Stimulated activated CD8-positive, alpha-beta memory T cell treated with anti-CD3 and anti-CD28 coated beads, Interleukin-2, amount 100 ng/mL, for 48 hours (primary cell): ENCODE results near the gene PEAR1.
"Not testable (repeated sequence)": the region's sequence is repeated elsewhere in the genome, so short reads cannot be mapped to it uniquely, and the experiment has no call there.

Source experiments
- DNase-seq, 2 donors: peaks; one replicate each; pipeline ENCODE4 v3.0.0-alpha.2; 2020; ENCODE audit warnings: low read depth in 2 of 2

The PEAR1 gene

DNA sequence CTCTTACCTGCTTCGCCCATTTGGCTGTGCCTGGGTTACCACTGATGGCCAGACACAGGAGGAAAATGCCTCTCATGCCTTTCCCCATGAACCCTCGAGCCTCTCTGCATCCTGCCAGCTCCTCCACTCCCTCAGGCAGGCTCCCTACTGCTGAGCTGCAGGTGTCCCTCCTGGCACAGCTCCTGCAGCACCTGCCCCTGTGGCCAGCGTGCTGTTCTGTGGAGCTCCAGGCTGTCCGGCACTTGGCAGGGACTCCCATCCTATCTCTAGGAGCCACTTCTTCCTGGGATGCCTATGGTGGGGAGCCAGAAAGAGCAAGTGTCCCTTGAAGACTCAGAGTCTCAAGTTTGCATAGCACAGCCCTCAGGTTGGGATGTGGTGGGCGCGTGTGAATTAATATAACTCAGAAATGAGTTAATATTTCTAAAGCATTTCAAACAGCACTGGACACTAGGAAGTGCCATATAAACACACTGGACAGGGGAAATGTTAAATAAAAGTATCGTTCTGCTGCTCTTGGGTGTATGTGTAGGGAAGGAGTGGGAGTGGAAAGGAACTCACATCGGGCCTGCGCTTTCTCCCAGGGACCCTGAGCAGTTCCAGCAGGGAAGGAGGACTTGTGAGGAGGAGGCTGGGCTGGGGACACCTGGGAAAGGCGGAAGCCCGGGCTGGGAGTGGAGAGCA, 29.6 kb downstream of the PEAR1 start:
- no peak for DNase-seq

DNA sequence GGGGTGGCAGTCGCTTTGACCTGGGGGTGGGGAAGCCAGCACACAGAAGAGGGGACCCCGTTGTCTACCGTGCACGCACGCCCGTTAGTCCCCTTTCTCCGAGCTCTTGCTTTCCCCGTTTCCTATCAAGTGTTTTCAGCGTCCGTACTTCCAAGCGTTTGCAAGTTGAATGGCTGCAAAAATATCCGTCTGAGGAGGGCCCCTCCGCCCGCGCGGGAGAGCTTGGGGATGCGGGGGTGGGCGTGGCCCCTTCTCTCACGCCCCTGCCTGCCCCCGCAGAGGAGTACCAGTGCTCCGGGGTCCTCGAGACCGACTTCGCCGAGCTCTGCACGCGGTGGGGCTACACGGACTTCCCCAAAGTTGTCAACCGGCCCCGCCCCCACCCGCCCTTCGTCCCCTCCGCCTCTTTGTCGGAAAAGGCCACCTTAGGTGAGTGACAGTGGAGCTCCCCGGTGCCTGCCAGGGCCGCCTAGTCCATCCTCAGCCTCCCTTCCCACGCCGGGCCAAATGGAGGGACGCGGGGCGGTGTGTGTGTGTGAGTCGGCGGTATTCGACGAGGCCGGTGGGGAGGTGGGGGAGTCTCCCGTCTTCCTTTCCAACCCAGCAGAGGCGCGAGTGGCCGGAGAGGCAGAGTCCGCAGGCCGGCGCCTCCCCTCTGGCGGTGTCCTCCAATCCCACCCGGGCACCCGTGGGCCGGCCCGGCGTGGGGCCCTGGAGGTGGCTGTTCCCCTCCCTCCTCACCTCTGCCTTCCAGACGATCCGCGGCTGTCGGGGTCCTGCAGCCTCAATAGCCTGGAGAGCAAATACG, 30.4 kb downstream of the PEAR1 start:
- DNase-seq = no peak

DNA sequence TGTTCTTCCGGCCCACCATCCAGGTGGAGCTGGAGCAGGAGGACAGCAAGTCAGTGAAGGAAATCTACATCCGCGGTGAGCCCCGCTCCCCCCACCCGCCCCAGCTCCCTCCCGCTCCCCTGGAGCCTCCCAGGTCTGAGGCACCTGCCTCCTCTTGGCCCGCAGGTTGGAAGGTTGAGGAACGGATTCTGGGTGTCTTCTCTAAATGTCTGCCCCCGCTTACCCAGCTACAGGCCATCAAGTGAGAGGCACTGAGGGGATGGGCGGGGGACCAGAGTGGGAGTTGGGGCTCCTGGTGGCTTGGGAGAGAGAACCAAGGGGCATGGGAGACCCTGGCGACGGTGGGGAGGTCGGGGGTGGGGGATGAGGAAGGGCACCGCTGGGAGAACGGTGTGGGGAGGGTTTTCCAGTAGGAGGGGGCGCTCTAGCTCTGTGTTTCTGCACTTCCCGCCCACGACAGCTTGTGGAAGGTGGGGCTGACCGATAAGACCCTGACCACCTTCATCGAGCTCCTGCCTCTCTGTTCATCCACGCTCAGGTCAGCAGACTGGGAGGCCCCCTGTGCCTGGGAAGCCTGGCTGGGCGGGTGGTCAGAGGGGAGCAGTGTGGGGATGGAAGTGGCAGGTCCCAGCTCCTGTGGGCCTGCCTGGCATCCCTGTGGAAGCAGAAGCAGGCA, 31.1 kb downstream of the PEAR1 start:
- no peak for DNase-seq

DNA sequence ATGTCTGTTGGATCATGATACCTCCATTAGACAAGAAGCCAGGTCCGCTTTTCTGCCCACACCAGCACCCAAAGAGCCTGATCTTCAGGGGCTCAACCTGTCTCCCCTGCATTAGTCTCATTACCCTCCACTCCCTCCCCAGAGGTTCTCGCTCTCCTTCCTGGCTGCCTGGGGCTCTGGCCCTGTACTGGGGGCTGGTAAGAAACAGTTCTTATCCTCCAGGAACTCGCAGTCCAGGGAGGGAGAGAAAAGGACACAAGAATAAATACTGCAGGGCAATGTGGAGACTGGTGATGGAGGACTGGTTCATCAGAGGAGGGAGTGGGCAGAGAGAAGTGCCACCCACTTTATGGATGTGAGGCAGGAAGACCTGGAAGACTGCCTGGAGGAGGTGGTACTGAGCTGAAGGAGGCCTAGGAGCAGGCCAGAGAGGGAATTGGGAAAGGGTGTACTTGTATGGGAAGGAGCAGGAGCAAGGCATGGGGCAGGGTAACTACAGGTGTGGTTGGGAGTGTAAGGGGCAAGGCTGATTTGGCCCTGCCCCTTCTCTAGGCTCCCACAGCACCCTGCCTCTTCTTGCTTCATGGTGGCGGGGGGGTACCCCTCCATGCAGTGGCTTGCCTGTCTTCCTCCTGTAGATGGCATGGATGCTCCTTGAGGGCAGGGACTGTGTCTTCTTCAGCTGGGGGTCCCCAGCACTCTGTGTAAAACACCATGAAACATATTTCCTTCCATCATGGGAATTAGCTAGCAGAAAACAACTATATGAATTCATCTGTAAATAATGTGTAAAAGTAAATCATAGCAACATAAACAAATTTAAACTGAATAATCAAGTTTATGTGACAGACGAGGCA, 31.9 kb downstream of the PEAR1 start:
- no peak for DNase-seq

DNA sequence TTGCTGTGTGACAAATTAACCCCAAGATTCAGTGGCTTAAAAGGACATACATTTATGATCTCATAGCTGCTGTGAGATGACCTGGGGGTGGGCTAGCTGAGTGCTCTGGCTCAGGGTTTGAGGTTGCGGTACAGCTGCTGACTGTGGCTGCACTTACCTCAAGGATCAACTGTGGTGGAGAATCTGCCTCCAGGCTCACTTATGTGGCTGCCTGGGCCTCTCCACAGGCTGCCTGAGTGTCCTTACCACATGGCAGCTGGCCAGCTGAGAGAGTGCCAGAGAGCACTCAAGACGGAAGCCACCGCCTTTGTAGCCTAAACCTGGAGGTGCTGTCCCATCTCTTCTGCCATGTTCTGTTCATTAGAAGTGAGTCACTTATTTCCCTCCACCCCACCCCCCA, 32.7 kb downstream of the PEAR1 start:
- DNase-seq = peak; percentile 54 to 58

DNA sequence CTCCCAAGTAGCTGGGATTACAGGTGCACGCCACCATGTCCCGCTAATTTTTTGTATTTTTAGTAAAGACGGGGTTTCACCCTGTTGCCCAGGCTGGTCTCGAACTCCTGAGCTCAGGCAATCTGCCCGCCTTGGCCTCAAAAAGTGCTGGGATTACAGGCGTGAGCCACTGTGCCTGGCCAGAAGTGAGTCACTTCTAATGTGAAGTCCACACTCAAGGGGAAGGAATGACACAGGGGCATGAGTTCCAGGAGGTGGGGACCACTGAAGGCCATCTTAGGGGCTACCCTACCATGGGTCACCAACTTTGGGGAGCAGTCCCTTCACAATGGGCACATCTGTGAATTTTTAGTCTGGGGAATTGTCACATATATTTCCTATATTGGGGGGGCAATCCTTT, 33.2 kb downstream of the PEAR1 start:
- DNase-seq = not testable (repeated sequence)

DNA sequence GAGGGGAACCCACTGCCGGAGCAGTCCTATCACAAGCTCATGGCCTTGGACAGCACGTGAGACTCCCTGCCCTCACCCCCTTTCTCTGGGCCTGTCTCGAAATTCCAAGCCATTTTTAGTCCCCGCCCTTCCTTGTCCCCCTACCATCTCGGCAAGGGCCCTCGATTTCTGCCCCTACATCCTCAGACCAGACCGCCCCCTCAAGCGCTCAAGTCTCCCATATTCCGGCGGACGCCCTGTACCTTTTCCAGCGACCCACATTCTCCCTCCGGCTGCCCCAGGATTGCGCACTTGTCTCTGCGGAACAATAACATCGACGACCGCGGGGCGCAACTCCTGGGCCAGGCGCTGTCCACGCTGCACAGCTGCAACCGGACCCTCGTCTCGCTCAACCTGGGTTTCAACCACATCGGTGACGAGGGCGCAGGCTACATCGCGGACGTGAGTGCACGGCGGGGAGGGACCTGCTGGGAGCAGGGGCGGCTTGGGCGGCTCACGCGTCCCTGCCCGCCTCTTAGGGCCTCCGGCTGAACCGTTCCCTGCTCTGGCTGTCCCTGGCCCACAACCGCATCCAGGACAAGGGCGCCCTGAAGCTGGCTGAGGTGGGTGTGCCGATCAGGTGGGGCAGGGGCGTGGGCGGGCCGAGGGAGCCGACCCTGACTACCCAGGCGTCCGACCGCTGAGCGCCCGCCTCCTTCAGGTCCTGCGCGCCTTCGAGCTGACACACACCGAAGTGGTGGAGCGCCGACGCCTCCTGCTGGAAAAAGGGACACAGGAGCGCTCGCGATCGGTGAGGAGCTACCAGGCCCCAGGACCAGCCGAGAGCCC, 33.9 kb downstream of the PEAR1 start:
- DNase-seq = peak; percentile 60 to 67

DNA sequence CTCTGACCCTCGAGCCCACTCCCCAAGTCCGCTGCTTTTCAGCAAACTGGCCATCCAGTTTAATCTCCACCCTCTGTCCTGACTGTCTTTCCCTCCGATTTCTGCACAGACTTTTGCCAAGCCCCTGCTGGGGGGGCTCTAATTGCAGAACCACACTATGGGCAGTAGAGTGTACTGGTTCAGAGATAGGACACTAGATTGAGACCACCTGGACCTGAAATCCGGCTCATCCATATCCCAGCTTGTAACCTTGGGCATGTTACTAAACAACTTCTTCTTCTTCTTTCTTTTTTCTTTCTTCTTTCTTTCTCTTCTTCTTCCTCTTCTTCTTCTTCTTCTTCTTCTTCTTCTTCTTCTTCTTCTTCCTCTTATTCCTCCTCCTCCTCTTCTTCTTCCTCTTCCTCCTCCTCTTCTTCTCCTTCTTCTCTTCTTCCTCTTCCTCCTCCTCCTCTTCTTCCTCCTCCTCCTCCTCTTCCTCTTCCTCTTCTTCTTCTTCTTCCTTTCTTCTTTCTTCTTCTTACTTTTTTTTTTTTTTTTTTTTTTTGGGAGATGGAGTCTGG, 34.6 kb downstream of the PEAR1 start:
- no peak for DNase-seq

DNA sequence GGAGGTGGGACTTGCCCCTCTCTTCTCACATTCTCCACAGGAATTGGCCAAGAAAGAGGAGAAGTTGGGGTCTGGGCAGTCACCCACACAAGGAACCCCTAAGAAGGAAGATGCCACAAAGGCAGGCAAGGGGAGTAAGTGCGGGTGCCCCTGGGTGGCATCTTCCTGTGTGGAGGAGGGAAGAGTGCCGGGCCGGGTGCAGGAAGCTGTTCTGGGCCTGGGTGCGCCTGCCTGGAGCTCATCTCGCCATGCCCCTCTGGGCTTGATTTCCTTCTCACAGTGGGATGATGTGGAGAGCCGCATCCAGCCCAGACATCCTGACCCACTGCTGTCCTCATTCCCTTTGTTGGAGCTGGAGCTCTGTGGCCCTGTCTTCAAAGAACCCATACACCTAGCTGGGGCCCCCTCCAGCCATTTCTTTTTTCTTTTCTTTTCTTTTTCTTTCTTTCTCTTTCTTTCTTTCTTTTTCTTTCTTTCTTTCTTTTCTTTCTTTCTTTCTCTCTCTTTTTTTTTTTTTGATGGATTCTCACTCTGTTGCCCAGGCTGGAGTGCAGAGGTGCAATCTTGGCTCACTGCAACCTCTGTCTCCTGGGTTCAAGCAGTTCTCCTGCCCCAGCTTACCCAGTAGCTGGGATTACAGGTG, 36.2 kb downstream of the PEAR1 start:
- DNase-seq = no peak

DNA sequence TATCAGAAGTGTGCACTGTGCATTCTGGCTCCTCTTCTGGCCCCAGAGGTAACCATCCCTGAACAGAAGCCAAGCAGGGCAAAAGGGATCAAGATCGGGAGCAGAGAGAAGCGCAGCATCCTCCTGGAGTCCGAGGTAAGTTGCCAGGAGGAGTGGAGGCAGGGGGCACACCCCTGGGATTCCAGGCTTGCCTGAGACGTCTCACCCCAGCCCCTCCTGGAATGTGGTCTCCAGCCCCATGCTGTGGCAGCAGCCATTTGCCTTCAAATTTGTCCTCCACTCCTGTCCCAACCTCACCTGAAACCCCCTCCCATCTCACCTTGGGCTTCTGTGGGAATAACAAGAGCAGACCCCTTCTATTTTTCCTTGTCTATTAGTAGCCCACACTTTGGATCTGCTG, 37.0 kb downstream of the PEAR1 start:
- DNase-seq = no peak

DNA sequence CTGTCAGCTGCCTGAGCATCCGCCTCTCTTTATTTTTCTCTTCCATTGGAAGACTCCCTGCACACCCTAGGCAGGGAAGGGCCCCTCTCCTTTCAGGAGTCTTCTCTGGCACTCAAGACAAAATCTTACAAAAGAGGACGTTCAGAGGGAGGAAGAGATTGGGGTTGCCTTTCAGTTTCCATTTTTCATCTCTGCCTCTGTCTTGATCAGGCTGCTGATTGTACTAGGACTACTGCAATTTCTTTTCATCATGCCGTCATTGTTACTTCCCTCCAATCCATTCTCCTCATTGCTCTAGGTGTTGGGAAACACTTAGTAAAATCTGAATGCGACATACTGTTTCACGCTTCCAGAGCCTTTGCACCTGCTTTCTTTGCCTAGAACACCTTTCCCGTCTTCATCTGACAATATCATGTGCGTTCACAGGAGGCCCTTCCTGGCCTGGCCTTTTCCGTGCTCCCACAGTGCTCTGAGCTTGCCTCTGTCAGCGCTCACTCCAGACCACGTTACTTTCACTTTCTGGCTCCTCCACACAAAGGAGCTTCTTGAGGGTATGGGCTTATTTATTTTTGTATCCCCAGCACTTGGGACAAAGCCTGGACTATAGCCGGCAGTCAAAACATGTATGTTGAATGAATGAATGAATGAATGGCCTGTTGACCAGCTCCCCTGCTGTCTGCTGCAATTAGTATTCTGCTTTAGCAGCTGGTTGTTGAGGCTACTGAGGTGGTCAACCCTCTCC, 37.9 kb downstream of the PEAR1 start:
- DNase-seq = no peak

DNA sequence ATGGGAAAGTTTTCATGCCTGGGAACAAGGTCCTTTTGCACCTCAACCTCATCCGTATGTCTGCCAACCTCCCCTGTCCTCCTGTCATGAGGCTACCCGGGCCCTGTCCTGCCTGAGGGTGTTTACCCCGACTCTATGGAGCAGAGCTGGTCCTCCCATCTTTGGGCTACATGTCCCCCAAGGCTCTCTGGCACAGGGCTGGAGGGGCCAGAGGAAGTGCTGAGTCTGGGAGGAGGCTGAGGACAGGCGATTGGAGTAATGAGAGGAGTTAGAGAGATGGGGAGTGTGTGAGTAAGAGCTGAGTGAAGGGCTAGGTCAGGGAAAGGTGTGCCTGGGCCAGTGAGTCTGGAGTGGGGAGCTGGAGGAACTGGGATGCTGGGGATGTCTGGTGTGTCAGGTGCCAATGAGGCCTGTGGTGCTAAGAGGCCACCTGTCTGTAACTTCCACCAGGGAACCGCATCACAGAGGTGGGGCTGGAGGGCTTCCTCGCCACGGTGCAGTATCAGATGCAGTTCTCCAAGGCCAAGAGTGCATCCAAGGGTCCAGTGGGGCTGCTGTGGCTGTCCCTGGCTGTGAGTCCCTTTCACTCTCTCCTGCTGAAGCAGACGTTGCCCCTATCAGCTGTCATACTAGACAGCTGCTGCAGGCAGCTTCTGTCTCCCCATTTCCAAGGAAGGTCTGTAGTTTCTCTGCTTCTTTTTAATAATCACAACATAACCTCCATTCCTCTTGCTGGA, 38.6 kb downstream of the PEAR1 start:
- no peak for DNase-seq

DNA sequence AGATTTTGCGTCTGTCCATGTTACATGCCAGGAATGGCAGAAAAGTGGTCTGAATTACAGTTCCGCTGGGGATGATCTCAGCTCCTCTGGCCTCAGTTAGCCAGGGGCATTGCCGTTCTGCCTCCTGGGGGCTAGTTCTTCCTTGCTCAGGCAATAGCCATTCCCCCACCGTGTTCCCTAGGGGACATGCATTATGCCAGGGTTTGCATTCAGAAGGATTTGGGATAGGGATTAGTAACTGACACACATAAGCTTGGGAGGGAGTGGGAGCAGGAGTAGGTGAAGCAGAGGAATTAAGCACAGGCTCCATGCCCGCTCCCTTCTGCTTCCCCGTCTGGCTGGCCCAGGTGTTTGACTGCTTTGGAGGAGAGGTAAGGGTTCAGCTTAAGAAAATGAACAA, 39.6 kb downstream of the PEAR1 start:
- no peak for DNase-seq

DNA sequence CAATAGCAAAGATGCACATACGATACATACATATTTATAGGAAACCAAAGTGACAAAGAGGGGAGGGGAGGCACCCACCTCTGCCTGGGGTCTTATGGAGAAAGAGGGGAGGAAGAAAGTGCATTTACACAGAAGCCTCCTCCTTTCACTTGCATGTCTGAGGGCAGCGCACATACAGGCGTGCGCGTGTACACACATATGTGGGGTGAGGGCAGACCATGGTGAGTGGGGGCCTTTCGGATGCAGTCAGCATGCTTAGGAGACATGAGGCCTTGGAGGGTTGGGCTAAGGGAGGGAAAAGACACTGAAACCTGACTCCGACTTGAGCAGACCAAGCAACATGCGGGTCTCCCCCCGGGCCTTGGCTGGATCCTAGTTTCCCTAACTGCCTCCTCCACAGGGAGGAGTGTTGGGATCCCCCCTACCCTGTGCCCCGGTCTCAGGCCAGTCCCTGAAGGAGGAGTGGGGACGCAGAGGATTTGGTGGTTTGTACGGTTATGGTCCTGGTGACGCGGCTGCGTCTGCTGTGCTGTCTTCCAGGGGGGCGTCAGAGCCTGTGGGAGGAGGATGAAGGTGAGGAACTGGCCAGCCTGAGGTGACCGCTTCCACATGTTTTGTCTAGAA, 42.1 kb downstream of the PEAR1 start:
- no peak for DNase-seq

DNA sequence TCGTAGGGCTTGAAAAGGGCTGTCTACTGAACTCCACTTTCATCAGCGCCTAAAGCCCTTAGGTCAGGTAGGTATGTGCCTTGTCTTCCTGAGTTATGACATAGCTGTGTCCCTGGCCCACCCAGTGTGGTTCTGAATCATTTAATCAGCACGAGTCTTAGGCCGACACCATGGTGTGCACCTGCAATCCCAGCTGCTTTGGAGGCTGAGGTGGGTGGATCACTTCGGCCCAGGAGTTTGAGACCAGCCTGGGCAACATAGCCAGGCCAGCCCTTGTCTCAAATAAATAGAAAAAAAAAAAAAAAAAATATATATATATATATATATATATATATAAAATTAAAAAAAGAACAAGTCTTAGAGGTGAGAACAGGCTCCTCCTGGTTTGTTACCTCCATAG, 42.7 kb downstream of the PEAR1 start:
- no peak for DNase-seq

DNA sequence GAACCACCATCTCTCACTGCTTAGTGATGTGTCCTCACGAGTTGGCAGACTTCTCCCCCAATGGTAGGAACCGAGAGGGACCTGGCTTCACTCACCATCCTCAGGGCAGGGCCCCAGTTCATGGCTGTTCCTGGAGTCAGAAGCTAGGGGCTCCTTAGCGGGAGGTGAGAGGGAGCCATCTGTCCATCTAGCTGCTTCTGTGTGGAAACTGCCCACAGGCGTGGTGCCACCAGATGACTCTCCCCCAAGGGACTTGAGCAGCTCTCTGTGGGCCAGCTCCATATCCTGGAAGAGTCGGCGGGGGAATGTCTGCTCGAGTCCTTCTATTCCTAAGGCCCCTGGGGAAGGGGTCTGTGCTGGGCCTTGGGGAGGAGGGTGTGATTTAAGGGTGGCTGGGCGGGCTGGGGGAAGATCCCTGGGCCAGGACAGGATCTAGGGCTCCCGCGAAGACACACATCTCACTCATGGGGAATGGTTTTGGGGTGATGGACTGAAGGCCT, 43.3 kb downstream of the PEAR1 start:
- no peak for DNase-seq

DNA sequence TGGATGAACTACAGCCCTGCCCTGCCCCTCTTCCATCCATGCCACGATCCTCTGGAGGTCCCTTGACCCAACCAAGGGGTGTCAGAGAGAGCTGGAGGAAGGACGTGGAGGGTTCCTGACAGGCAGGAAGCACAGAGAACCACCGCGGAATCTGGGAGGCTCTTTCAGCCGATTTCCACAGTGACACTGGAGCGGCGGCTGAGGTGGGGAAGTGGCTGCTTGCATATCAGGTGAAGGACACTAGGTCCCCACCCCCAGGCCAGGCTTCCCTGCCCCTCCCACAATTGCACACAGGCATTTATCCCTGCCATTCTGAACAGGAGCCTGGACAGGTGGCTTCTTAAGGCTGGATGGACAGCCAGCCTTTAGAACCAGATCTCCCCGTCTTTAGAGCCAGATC, 44.4 kb downstream of the PEAR1 start:
- DNase-seq = no peak

DNA sequence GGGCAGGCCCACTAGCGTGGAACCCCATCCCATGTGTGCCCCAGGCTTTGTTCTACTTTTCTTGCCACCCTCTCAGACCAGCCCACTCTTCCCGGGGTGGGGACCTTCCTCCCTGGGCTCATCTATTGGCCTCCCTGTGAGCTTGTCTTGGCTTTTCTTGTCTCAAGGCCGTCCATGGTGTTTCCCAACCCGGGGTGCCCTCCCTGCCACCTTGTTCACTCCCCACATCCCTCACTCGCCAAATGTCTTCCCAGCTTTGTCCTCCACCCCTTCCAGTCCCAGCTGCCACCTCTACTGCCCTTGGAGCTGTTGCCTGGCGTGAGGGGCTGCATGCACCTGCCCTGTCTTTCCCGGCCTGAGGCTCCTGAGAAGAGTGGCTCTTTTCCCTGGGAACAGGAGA, 45.3 kb downstream of the PEAR1 start:
- no peak for DNase-seq
